ENCODE results near the gene KIAA1671. TPM values are rescaled to one million over a fixed set of nuclear protein-coding genes. Genes with fewer than 3 reads are reported as not detected.

The KIAA1671 gene
- total and polyA plus RNA-seq, 2 of the 13 experiments (the other 11 are each of a cell fraction or from before 2014, with no cell fraction given), result 13.5 to 13.6 TPM

GRCh38 chr22:25148149-25148691 lies 195.7 kb downstream of the KIAA1671 start:
- H3K4me1 ChIP-seq (ENCODE audit: insufficient read depth, low read length), result peaks cover 15% of the 10 kb centered on the region
- H3K27me3 ChIP-seq (ENCODE audit: control insufficient read depth in 1 of 2, insufficient read depth in 2 of 2, low read length in 2 of 2), result no peaks in the 10 kb centered on the region
- ATAC-seq (peak; percentile 58), FAIRE-seq (no peak), DNase-seq (ENCODE audit: low spot score) (no peak)
- no peak overlapping the region for H3K27ac ChIP-seq (ENCODE audit: extremely low read length, insufficient read depth, low read length)
- TF ChIP-seq, protein P1, sequence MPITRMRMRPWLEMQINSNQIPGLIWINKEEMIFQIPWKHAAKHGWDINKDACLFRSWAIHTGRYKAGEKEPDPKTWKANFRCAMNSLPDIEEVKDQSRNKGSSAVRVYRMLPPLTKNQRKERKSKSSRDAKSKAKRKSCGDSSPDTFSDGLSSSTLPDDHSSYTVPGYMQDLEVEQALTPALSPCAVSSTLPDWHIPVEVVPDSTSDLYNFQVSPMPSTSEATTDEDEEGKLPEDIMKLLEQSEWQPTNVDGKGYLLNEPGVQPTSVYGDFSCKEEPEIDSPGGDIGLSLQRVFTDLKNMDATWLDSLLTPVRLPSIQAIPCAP (CRISPR knock-in tag; IDR thresholded peaks at IDR 0.05; ENCODE audit: low read depth), result no peak
- TF ChIP-seq, protein P2, sequence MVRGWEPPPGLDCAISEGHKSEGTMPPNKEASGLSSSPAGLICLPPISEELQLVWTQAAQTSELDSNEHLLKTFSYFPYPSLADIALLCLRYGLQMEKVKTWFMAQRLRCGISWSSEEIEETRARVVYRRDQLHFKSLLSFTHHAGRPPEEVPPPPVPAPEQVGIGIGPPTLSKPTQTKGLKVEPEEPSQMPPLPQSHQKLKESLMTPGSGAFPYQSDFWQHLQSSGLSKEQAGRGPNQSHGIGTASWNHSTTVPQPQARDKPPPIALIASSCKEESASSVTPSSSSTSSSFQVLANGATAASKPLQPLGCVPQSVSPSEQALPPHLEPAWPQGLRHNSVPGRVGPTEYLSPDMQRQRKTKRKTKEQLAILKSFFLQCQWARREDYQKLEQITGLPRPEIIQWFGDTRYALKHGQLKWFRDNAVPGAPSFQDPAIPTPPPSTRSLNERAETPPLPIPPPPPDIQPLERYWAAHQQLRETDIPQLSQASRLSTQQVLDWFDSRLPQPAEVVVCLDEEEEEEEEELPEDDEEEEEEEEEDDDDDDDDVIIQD (CRISPR knock-in tag; IDR thresholded peaks at IDR 0.05; ENCODE audit: low read depth), result no peak
- TF ChIP-seq SCMH1 (CRISPR knock-in tag; IDR thresholded peaks at IDR 0.05; ENCODE audit: borderline replicate concordance) (no peak), MYNN (CRISPR knock-in tag; IDR thresholded peaks at IDR 0.05; ENCODE audit: low read depth) (no peak), ZNF782 (CRISPR knock-in tag; IDR thresholded peaks at IDR 0.05; ENCODE audit: borderline replicate concordance) (no peak), PRPF4 (IDR thresholded peaks at IDR 0.05; ENCODE audit: low read depth, low read length, poor library complexity, severe bottlenecking) (no peak), ZBTB20 (CRISPR knock-in tag; IDR thresholded peaks at IDR 0.05; ENCODE audit: borderline replicate concordance, low read depth) (no peak)
- H3K4me3 ChIP-seq (replicated peaks in 1 of 3; ENCODE audit: insufficient read depth in 1 of 3, low read depth in 2 of 3, low read length in 3 of 3), result no peak overlapping the region
- BruUV-seq (replicated peaks), result no TSS peak
- no peak overlapping the region for H3K9ac ChIP-seq (ENCODE audit: insufficient read depth, low read depth, low read length)
- H3K9me3 ChIP-seq (ENCODE audit: low read length), result no peaks in the 10 kb centered on the region
- ChIA-PET POLR2A (no interaction called here), CTCF (ENCODE audit: low intra/inter-chr PET ratio, low total read pairs) (no interaction called here)
- H2AFZ ChIP-seq (ENCODE audit: low read length), result no peak overlapping the region
- in situ Hi-C loops (cut with HindIII; ENCODE audit: extremely low pct_ligation_motif_present, low pct_unique_long_range_greater_than_20kb) (no loop called here), intact Hi-C loops (cut with micrococcal nuclease; ENCODE audit: unreplicated experiment) (no loop called here)
- peaks cover 0 to 1% of the 10 kb centered on the region in 2 experiments; a peak in 1 of 5 replicates for H3K36me3 ChIP-seq (replicated peaks in 1 of 2; ENCODE audit: control insufficient read depth in 1 of 2, insufficient read depth in 2 of 2, low read length in 2 of 2)
- 75% methylated on average over 2 of the region's 4 CpGs for whole genome bisulfite sequencing (ENCODE audit: low lambda C conversion rate)
- no peaks in the 10 kb centered on the region for H3K79me2 ChIP-seq (ENCODE audit: insufficient read depth, low read length)
- no peak overlapping the region for H3K4me2 ChIP-seq (ENCODE audit: low read depth, low read length)
- peaks cover 6% of the 10 kb centered on the region; the same call in 1 of the 2 replicates for H4K20me1 ChIP-seq (ENCODE audit: insufficient read depth, low read length)
